H9 (cell line): ENCODE data around the gene PCDHGB7. TPM values are rescaled to one million over a fixed set of nuclear protein-coding genes. Genes with fewer than 3 reads are reported as not detected.

Experiments
- DNase-seq: peaks from one replicate; pipeline ENCODE4 v3.0.0-alpha.2; 2017
- H2AFZ ChIP-seq: one replicate; pipeline ENCODE4 v1.6.1; 2013; ENCODE audit warnings: mild to moderate bottlenecking, low read length, control low read depth, moderate library complexity
- H2AK5ac ChIP-seq: 2 replicates; pipeline ENCODE4 v1.6.1; 2013; ENCODE audit warnings: low read length, control low read depth, mixed read lengths; ENCODE audit not compliant: insufficient read length
- H2BK120ac ChIP-seq: one replicate; pipeline ENCODE4 v1.6.1; 2013; ENCODE audit warnings: low read depth, mild to moderate bottlenecking, low read length, control low read depth, inconsistent platforms; ENCODE audit not compliant: poor library complexity, severe bottlenecking
- H2BK12ac ChIP-seq: 2 replicates; pipeline ENCODE4 v1.6.1; 2013; ENCODE audit warnings: low read length, control low read depth, mixed read lengths, low read depth; ENCODE audit not compliant: insufficient read length
- H2BK15ac ChIP-seq: 2 replicates; pipeline ENCODE4 v1.6.1; 2013; ENCODE audit warnings: low read depth, low read length, control low read depth
- H2BK20ac ChIP-seq: one replicate; pipeline ENCODE4 v1.6.1; 2013; ENCODE audit warnings: low read depth, mild to moderate bottlenecking, low read length, control low read depth, inconsistent platforms; ENCODE audit not compliant: poor library complexity, severe bottlenecking
- H2BK5ac ChIP-seq: 2 replicates; pipeline ENCODE4 v1.6.1; 2013; ENCODE audit warnings: low read length, control low read depth, mixed read lengths; ENCODE audit not compliant: insufficient read length
- H3K14ac ChIP-seq: 2 replicates; pipeline ENCODE4 v1.6.1; 2013; ENCODE audit warnings: low read length, control low read depth; ENCODE audit not compliant: insufficient read depth
- H3K18ac ChIP-seq: 2 replicates; pipeline ENCODE4 v1.6.1; 2013; ENCODE audit warnings: low read depth, mild to moderate bottlenecking, mixed read lengths, low read length, control low read depth; ENCODE audit not compliant: insufficient read length
- H3K23ac ChIP-seq: 2 replicates; pipeline ENCODE4 v1.6.1; 2013; ENCODE audit warnings: low read length, control low read depth, mixed read lengths, low read depth; ENCODE audit not compliant: insufficient read length
- H3K23me2 ChIP-seq: 2 replicates; pipeline ENCODE4 v1.6.1; 2013; ENCODE audit warnings: low read depth, mild to moderate bottlenecking, mixed read lengths, low read length, control low read depth; ENCODE audit not compliant: insufficient read length, poor library complexity, severe bottlenecking
- H3K27ac ChIP-seq: 2 replicates; pipeline ENCODE4 v1.5.1; 2013; ENCODE audit warnings: low read length, control low read depth, mixed read lengths, low read depth; ENCODE audit not compliant: insufficient read length
- H3K27me3 ChIP-seq: 2 replicates; pipeline ENCODE4 v1.6.1; 2013; ENCODE audit warnings: low read length, control low read depth, inconsistent platforms; ENCODE audit not compliant: insufficient read depth
- H3K4ac ChIP-seq: 2 replicates; pipeline ENCODE4 v1.6.1; 2013; ENCODE audit warnings: low read depth, mild to moderate bottlenecking, control low read depth, inconsistent platforms, low read length, moderate library complexity
- H3K4me1 ChIP-seq: 2 replicates; pipeline ENCODE4 v1.6.1; 2013; ENCODE audit warnings: low read length, control low read depth, inconsistent platforms; ENCODE audit not compliant: insufficient read depth
- H3K4me2 ChIP-seq: 2 replicates; pipeline ENCODE4 v1.6.1; 2013; ENCODE audit warnings: low read length, control low read depth, mixed read lengths; ENCODE audit not compliant: insufficient read length, insufficient read depth
- H3K56ac ChIP-seq: 2 replicates; pipeline ENCODE4 v1.6.1; 2013; ENCODE audit warnings: low read depth, mild to moderate bottlenecking, mixed read lengths, low read length, control low read depth; ENCODE audit not compliant: insufficient read length
- H3K79me1 ChIP-seq: 2 replicates; pipeline ENCODE4 v1.6.1; 2013; ENCODE audit warnings: low read depth, mild to moderate bottlenecking, moderate library complexity, low read length, control low read depth, inconsistent platforms; ENCODE audit not compliant: insufficient read depth, poor library complexity, severe bottlenecking
- H3K79me2 ChIP-seq: 2 replicates; pipeline ENCODE4 v1.6.1; 2013; ENCODE audit warnings: low read length, control low read depth, inconsistent platforms; ENCODE audit not compliant: insufficient read depth
- H3K9ac ChIP-seq: 2 replicates; pipeline ENCODE4 v1.6.1; 2013; ENCODE audit warnings: low read length, control low read depth, mixed read lengths; ENCODE audit not compliant: insufficient read length; ENCODE audit errors: extremely low read depth
- H3K9me3 ChIP-seq: one replicate; pipeline ENCODE4 v1.6.1; 2013; ENCODE audit warnings: low read depth, low read length, inconsistent platforms; ENCODE audit not compliant: control insufficient read depth
- H3T11ph ChIP-seq: one replicate; pipeline ENCODE4 v1.6.1; 2013; ENCODE audit warnings: mild to moderate bottlenecking, low read length, control low read depth, inconsistent platforms
- H4K20me1 ChIP-seq: one replicate; pipeline ENCODE4 v1.6.1; 2013; ENCODE audit not compliant: control insufficient read depth, insufficient read length, insufficient read depth
- H4K5ac ChIP-seq: 2 replicates; pipeline ENCODE4 v1.6.1; 2013; ENCODE audit warnings: low read depth, mild to moderate bottlenecking, mixed read lengths, low read length, control low read depth; ENCODE audit not compliant: insufficient read length
- H4K8ac ChIP-seq: replicated peaks from 2 replicates; pipeline ENCODE4 v1.6.1; 2013; ENCODE audit warnings: low read length, control low read depth, mixed read lengths, low read depth; ENCODE audit not compliant: insufficient read length
- H4K91ac ChIP-seq: 2 replicates; pipeline ENCODE4 v1.6.1; 2013; ENCODE audit warnings: low read depth, mild to moderate bottlenecking, moderate library complexity, mixed read lengths, low read length, control low read depth; ENCODE audit not compliant: insufficient read length
- H3K27ac Mint-ChIP-seq, 3 experiments: 2 replicates in 2 of 3; 3 replicates in 1 of 3; pipeline ENCODE4 v1.8.0; 2020 to 2021; ENCODE audit warnings: mixed read lengths in 3 of 3, mild to moderate bottlenecking in 1 of 3, moderate library complexity in 1 of 3
- H3K27me3 Mint-ChIP-seq: 2 replicates; pipeline ENCODE4 v1.8.0; 2021; ENCODE audit warnings: low read depth, mild to moderate bottlenecking, moderate library complexity, mixed read lengths
- H3K36me3 Mint-ChIP-seq, 3 experiments: 2 replicates in 2 of 3; 3 replicates in 1 of 3; pipeline ENCODE4 v1.8.0; 2020 to 2021; ENCODE audit warnings: low read depth in 3 of 3, mixed read lengths in 3 of 3; ENCODE audit not compliant: insufficient read depth in 1 of 3
- H3K4me1 Mint-ChIP-seq, 2 experiments: 2 replicates each; pipeline ENCODE4 v1.8.0; 2020; ENCODE audit warnings: mixed read lengths in 2 of 2
- H3K4me3 Mint-ChIP-seq, 2 experiments: 2 replicates in 1 of 2; 3 replicates in 1 of 2; pipeline ENCODE4 v1.8.0; 2020 to 2021; ENCODE audit warnings: mild to moderate bottlenecking in 2 of 2, mixed read lengths in 2 of 2, moderate library complexity in 1 of 2
- H3K9me3 Mint-ChIP-seq, 2 experiments: 2 replicates in 1 of 2; 3 replicates in 1 of 2; pipeline ENCODE4 v1.8.0; 2020; ENCODE audit warnings: mild to moderate bottlenecking in 2 of 2, mixed read lengths in 2 of 2, moderate library complexity in 1 of 2
- CTCF ChIP-seq: fragments of 200-600 bp; sonication (generic); conservative IDR thresholded peaks from 3 replicates; pipeline ENCODE4 v1.8.0; 2021; ENCODE audit warnings: antibody characterized with exemption, mild to moderate bottlenecking
- WGBS: extraction: QIAGEN DNeasy Blood & Tissue Kit; methylation state at CpG from one replicate; pipeline ENCODE4 v1.1.7; 2013; ENCODE audit warnings: missing lambda C conversion rate, low lambda C conversion rate, mixed read lengths; ENCODE audit not compliant: insufficient read length; ENCODE audit errors: extremely low coverage; 5-methylcytosine and 5-hydroxymethylcytosine counted together
- total RNA-seq: library from RNA; stranded (reverse); gene quantifications from 2 replicates; pipeline ENCODE4 v1.2.1, GENCODE V29; 2021

PCDHGB7 gene
- total RNA-seq, 1 experiment from 2014 or later, result 7.7 TPM

GRCh38 chr5:141403387-141403786, 14.1 kb upstream of the PCDHGB7 start:
- H2AFZ ChIP-seq, result no peak overlapping the region
- H3K18ac ChIP-seq, result no peak overlapping the region
- no peak overlapping the region for H3K27ac Mint-ChIP-seq
- no peak overlapping the region for H3K4me2 ChIP-seq
- H2BK5ac ChIP-seq, result no peak overlapping the region
- peaks cover 5% of the 10 kb centered on the region for H3K23me2 ChIP-seq
- H3K4me3 Mint-ChIP-seq, result no peak overlapping the region
- no peaks in the 10 kb centered on the region for H3K27me3 ChIP-seq
- H3K27ac ChIP-seq, result no peak overlapping the region
- H3K56ac ChIP-seq, result no peak overlapping the region
- no peak overlapping the region for H3K23ac ChIP-seq
- H3K4ac ChIP-seq, result no peak overlapping the region
- peaks cover 3% of the 10 kb centered on the region for H3K27me3 Mint-ChIP-seq
- no peak overlapping the region for H4K8ac ChIP-seq
- H4K91ac ChIP-seq, result no peak overlapping the region
- H3K79me1 ChIP-seq, result no peaks in the 10 kb centered on the region
- no peaks in the 10 kb centered on the region for H4K20me1 ChIP-seq
- H2BK120ac ChIP-seq, result no peak overlapping the region
- H2AK5ac ChIP-seq, result no peak overlapping the region
- H3K9ac ChIP-seq, result no peak overlapping the region
- H3K4me1 Mint-ChIP-seq, result peaks cover 2 to 3% of the 10 kb centered on the region in 2 experiments
- H3K9me3 Mint-ChIP-seq, result peaks cover 33 to 51% of the 10 kb centered on the region in 2 experiments
- no peak for TF ChIP-seq CTCF
- H3T11ph ChIP-seq, result no peak overlapping the region
- no peak overlapping the region for H2BK20ac ChIP-seq
- H2BK15ac ChIP-seq, result no peak overlapping the region
- WGBS, result no CpG with 5 or more reads among the region's 22 CpGs
- H2BK12ac ChIP-seq, result no peak overlapping the region
- H3K4me1 ChIP-seq, result no peaks in the 10 kb centered on the region
- no peak for DNase-seq
- H3K14ac ChIP-seq, result no peak overlapping the region
- peaks cover 19 to 31% (median 31%) of the 10 kb centered on the region in 3 experiments for H3K36me3 Mint-ChIP-seq
- no peaks in the 10 kb centered on the region for H3K79me2 ChIP-seq
- H4K5ac ChIP-seq, result no peak overlapping the region
- H3K9me3 ChIP-seq, result peaks cover 29% of the 10 kb centered on the region
